H1 (cell line): ENCODE measurements around the gene C2orf78.
"Not testable (repeated sequence)": the region's sequence is repeated elsewhere in the genome, so short reads cannot be mapped to it uniquely, and the experiment has no call there.

Source experiments
- ATF3 ChIP-seq: IDR thresholded peaks from 2 replicates; pipeline ENCODE4 v1.6.1; 2011; ENCODE audit warnings: low read depth, mild to moderate bottlenecking, low read length; ENCODE audit not compliant: insufficient read depth
- KDM1A ChIP-seq: fragments of 200-600, 300-600 bp; sonication (generic); IDR thresholded peaks from 2 replicates; pipeline ENCODE4 v1.7.1; 2016; ENCODE audit warnings: mild to moderate bottlenecking, low read length, borderline replicate concordance
- TF ChIP-seq, protein P1 (sequence below), 3 experiments: IDR thresholded peaks; 1 replicate in 2 of 3; 2 replicates in 1 of 3; pipeline versions ENCODE4 v1.5.1 to v1.6.1; 2011; ENCODE audit warnings: low read length in 3 of 3, mild to moderate bottlenecking in 3 of 3, inconsistent platforms in 2 of 3, low read depth in 1 of 3, moderate library complexity in 1 of 3; ENCODE audit not compliant: insufficient read depth in 1 of 3; ENCODE audit errors: control extremely low read depth in 1 of 3

GRCh38 chr2:73754332-73754731 is 29.7 kb upstream of the C2orf78 start:
- TF ChIP-seq, protein P1, sequence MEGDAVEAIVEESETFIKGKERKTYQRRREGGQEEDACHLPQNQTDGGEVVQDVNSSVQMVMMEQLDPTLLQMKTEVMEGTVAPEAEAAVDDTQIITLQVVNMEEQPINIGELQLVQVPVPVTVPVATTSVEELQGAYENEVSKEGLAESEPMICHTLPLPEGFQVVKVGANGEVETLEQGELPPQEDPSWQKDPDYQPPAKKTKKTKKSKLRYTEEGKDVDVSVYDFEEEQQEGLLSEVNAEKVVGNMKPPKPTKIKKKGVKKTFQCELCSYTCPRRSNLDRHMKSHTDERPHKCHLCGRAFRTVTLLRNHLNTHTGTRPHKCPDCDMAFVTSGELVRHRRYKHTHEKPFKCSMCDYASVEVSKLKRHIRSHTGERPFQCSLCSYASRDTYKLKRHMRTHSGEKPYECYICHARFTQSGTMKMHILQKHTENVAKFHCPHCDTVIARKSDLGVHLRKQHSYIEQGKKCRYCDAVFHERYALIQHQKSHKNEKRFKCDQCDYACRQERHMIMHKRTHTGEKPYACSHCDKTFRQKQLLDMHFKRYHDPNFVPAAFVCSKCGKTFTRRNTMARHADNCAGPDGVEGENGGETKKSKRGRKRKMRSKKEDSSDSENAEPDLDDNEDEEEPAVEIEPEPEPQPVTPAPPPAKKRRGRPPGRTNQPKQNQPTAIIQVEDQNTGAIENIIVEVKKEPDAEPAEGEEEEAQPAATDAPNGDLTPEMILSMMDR (IDR thresholded peaks at IDR 0.05; ENCODE audit: control extremely low read depth in 1 of 3, insufficient read depth in 1 of 3, low read depth in 1 of 3, low read length in 3 of 3), result not testable (repeated sequence)
- not testable (repeated sequence) for TF ChIP-seq ATF3, KDM1A
